Heart left ventricle (tissue), 13 donors: ENCODE data around the gene STAC.

Experiments
- POLR2A ChIP-seq, 2 donors: fragments of 450-650 bp; IDR thresholded peaks; one replicate each; pipeline ENCODE4 v1.6.1; 2017; ENCODE audit warnings: antibody characterized with exemption in 2 of 2, mild to moderate bottlenecking in 2 of 2, moderate library complexity in 2 of 2
- TF ChIP-seq, protein P1 (sequence below), 12 donors: fragments of 200-600 bp; sonication (generic) in 4 of 12; IDR thresholded peaks; one replicate each; pipeline versions ENCODE4 v1.5.0 to v1.8.0; 2018 to 2022; ENCODE audit warnings: antibody characterized with exemption in 12 of 12, mild to moderate bottlenecking in 5 of 12
- donor health status: ischemic (EF 13 %, LVEDD 7.1; RV severe dilation, severe dysfunction).
- donor health status: DM: no; HTN: yes; CAD: no.
- donor health status: DM: no; HTN: no; CAD: no.
- donor health status: ischemic (EF 25% LVEDD 6.9; RV normal size, moderate dysfunction).
- donor health status: ischemic (EF 25% LVEDD 5.7; RV mildly dilated, moderate dysfunction).
- donor health status: ischemic (EF 35%, LVEDD 5.7; RV mildly dilated, moderate dysfunction).
- donor health status: nonischemic (EF 11% LVEDD 7.7; RV severe dilation, severe dysfunction).
- donor health status: DM: yes; HTN: yes; CAD: no.
- donor health status: PGD.
- donor health status: ischemic (EF 29% LVEDD 5.4; RV normal size, mild dysfunction).
- donor health status: nonischemic (EF 23%, LVEDD 6.1; RV moderate dilation, normal function).

DNA sequence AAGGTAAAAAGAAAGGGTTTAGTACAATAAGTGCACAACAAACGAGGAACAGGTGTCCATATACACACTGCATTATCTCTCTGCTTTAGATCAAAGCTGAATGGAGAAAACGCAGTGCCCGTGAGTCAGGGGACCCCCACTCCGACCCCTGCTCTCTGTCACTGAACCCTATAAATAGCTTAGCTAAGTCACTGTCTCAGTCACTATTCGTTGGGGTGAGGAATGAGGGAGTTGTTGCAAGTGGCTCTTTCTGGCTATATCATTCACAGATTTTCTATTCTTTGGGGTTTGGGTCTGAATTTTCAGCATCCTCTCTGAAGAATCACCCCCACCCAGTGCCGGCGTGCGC, 458 bp upstream of the STAC start:
- TF ChIP-seq, protein P1, sequence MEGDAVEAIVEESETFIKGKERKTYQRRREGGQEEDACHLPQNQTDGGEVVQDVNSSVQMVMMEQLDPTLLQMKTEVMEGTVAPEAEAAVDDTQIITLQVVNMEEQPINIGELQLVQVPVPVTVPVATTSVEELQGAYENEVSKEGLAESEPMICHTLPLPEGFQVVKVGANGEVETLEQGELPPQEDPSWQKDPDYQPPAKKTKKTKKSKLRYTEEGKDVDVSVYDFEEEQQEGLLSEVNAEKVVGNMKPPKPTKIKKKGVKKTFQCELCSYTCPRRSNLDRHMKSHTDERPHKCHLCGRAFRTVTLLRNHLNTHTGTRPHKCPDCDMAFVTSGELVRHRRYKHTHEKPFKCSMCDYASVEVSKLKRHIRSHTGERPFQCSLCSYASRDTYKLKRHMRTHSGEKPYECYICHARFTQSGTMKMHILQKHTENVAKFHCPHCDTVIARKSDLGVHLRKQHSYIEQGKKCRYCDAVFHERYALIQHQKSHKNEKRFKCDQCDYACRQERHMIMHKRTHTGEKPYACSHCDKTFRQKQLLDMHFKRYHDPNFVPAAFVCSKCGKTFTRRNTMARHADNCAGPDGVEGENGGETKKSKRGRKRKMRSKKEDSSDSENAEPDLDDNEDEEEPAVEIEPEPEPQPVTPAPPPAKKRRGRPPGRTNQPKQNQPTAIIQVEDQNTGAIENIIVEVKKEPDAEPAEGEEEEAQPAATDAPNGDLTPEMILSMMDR (IDR thresholded peaks at IDR 0.05): no peak
- no peak for TF ChIP-seq POLR2A (IDR thresholded peaks at IDR 0.05)
